GM19043 (cell line): Measurements from ENCODE around the gene USP30.

Source experiments
- ATAC-seq: cut with Tn5 transposase; IDR thresholded peaks from one replicate; pipeline ENCODE4 v1.9.1; 2021; ENCODE audit warnings: low read depth; ENCODE audit not compliant: unreplicated experiment

The USP30 gene

DNA sequence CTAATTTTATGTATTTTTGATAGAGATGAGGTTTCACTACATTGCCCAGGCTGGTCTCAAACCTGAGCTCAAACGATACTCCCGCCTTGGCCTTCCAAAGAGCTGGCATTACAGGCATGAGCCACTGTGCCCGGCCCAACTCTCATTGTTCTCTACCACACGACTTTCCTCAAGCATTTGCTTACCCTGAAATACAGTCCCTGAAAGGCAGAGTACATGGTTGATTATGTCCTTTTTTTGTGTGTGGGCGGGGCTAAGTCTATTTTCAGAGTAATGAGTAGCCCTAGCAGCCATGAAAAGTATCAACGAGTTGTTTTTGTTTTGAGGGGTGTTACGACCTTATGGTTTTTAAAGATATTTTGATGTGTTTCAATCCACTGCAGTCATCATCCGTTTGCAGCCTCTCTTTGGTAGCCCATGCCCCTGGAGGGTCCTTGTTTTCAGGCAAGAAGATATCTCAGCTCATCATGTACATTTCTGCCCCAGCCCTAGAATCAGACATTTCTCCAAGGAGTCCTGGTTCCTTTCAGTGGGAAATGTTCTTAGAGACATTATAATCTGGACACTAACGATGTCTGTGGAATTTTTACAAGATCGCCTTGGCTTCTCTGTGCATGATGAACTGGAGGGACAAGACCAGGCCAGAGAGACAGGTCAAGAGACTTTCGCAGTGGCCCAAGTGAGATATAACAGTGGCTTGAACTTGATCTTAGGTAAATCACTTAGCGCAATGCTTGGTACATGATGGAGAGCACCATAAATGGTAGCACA is 72.7 kb downstream of the USP30 start:
- no peak for ATAC-seq

DNA sequence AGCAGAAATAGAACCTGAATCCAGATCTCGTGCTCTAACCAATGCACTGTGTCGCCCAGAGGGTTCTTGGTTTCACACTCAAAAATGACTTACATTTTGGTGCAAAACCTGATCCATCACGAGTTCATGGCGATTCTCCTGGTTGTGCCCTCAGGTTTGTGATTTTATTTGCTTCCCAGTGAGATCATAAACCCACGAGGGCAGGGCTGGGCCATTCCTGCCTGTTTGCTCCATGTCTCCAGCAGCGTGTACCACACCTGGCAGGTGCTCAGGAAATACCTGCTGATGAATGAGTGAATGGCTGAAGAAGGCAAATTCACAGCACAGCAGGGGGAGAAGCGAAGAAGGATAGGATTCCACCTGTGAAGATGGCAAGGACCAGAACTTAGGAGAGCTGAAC is 73.4 kb downstream of the USP30 start:
- no peak for ATAC-seq

DNA sequence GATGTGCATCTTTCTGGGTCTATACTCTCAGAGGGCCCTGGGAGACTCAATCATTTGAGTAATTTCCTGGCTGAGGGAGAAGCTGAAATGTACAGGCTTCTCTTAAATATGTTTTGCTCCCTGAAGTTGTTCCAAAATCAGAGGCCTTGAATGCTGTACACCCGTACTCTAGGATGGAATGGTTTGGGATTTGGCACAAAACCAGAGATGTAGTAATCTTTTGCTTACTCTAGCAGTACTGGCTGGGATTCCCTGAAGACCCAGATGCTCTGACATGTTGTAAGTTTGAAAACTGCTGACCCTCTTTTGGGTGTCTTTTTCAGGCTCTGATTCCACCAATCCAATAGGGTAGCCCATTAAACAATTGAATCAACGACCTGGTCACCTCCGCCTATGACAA is 74.4 kb downstream of the USP30 start:
- ATAC-seq, result no peak

DNA sequence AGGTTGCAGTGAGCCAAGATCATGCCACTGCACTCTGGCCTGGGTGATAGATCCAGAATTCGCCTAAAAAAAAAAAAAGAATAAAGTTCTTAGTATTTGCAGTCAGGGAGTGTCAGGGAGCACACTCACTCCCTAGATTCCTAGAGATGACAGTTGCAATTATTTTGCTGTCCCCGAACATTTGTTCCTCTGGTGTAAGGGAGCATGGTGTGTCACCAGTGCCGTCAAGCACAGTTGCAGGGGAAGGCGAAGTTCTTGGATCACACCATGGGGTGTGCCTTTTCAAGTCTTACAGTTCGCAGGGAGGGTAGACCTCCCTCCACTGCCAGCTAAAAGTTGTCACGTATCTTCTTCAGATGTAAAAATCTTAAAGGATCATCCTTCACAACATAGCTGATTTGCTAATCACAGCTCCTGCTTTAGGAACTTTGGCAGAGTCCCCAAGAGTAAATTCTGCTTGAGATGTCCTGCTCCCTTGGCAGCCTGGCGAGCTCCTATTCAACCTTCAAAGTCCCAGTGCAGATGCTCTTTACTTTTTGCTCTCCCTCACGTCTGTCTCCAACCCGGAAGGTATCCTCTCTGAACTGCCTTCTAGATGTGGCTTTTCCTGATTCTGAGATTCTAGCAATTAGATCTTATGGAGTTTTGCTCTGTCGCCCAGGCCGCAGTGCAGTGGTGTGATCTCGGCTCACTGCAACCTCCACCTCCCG is 75.3 kb downstream of the USP30 start:
- ATAC-seq, result no peak

DNA sequence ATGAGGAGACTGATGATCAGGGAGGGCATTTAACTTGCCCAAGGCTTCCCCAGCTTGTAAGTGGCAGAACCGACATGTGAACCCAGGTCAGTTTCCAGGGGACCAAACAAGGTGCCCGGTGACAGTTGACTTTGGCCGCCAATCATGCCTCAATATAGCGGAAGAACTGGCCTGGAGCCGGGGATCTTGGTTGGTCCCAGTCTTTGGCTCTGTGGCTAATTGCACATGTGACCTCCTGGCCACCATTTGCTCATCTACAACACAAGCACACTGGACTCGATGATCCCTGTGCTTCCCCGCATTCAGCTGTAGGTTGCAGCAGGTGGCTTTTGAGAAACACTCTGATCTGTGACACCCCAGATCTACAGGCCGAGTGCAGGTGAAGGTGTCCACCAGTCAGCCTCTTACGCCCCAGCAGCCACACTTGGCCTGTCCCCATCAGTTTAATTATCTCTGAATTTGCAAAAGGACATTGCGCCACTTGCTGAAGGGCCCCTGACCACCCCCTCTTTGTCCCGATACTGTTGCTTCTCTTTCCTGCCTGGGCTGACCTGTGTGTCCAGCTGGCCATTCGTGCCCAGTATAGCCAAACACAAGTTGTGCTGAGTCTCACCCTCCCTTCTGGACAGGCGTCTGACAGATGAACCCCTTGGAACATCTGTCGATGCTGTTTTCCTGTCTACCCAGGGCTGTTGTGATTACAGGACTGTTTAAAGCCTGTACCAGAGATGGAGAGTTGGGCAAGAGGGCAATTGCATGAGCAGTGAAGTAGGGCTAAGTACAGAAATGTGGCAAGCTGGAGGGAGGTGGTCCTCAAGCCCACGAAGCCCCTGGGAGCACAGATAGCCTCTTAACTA is 78.1 kb downstream of the USP30 start:
- no peak for ATAC-seq

DNA sequence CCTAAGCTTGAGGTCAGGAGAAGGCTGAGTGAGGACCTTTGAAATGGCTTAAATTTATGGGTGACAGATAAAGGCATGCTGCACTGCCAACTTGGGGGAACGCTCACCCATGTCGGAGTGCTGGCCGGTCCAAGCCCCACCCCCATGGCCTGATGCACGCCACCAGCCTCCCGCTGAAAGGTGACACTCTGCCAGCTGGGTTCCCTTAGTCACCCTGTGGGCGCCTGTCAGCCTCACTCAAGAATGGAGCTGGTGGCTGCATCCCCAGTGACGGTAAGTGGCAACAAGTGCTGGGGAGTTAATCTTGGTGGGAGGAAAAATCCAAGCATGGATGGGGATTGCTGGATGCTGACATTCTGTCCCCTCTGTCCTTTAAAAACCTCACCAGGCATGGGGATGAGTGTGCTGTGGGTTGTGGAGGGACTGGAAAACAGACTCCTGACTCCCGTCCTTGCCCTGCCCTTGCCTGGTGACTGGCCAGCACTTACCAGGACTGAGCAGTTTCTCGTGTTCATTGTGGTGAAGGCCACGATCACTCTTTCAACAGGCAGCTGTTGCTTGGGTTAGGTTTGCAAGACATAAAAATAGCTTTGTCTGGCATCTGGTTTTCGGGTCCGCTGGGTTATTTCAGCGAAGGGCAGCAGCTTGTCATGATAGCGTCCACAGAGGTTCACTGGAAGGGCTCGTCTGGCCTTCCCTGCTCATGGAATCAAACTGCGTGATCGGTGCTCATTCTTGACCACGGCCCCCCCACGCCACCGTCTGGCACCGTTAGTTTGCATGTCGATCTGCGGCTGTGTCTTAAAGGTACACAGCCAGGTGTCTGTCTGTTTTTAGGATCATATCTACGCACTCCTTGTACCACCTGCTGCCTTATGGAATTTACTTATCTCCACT is 79.0 kb downstream of the USP30 start:
- ATAC-seq, result no peak

DNA sequence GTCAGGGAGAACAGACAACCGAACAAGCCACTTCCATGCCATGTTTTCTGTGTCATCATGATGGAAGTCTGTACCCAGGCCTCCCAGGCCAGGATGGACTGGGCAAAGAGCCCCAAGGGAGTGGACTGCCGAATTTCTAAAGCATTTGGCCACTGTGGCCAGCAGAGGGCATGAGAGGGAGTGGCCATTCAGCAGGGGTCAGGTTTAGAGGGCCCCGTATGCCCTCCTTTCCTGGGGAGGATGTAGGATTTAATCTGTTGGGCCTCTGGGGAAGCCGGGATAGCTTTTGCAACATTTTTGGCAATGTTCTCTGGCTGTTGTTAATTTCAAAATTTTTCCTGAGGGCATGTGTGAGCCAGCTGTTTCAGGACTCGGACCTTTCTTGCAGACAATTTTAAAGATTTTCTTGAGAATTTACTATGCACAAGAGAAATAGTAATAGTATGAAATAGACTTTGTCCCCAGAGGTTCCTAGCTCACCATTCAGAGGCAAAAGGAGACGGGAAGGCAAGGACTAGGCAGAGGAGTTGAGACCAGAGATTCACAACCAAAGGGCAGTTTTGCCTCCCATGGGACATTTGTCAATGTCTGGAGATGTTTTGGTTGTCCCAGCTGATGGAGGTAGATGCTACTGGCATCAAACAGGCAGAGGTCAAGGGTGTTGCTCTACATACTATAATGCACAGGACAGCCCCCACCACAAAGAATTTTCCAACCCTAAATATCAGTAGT is 82.0 kb downstream of the USP30 start:
- ATAC-seq, result no peak

DNA sequence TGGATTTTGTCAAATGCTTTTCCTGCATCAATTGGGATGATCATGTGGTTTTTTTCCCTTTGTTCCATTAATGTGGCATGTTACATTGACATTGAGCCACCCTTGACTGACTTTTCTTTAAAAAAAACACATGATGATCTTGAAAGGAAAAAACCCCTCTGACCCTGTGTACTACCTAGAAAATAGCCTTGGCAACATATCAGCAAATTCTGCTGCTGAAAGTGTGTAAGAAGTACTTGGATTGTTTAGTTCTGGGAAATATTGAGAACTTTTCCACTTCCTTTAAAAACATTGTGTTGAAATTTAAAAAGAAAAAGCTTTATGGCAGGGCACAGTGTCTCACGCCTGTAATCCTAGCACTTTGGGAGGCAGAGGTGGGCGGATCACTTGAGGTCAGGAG is 84.7 kb downstream of the USP30 start:
- no peak for ATAC-seq
